DOHH2 (cell line): ENCODE measurements around the gene HIVEP2.

Source experiments
- H3F3A ChIP-seq: fragments of 200-600 bp; sonication (generic), shearing (Covaris generic); 2 replicates; pipeline ENCODE4 v1.6.0; 2016; ENCODE audit warnings: antibody characterized with exemption, mild to moderate bottlenecking; ENCODE audit not compliant: control insufficient read depth, insufficient read depth
- H3K27ac ChIP-seq: fragments of 200-600 bp; sonication (generic); 2 replicates; pipeline ENCODE4 v1.5.1; 2014; ENCODE audit warnings: low read depth, mild to moderate bottlenecking, low read length, moderate library complexity
- H3K27me3 ChIP-seq: fragments of 200-600 bp; sonication (generic); 2 replicates; pipeline ENCODE4 v1.6.1; 2014; ENCODE audit warnings: mild to moderate bottlenecking, low read length, mixed read lengths; ENCODE audit not compliant: control insufficient read depth
- H3K36me3 ChIP-seq: fragments of 200-600 bp; sonication (generic); 2 replicates; pipeline ENCODE4 v1.6.1; 2014; ENCODE audit warnings: mild to moderate bottlenecking, low read length, moderate library complexity, mixed read lengths; ENCODE audit not compliant: control insufficient read depth
- H3K4me1 ChIP-seq: fragments of 200-600 bp; sonication (generic); 2 replicates; pipeline ENCODE4 v1.6.1; 2014; ENCODE audit warnings: mild to moderate bottlenecking, low read length, mixed read lengths; ENCODE audit not compliant: control insufficient read depth
- H3K4me2 ChIP-seq: fragments of 200-600 bp; sonication (generic); 2 replicates; pipeline ENCODE4 v1.6.0; 2014; ENCODE audit warnings: mild to moderate bottlenecking, low read length, moderate library complexity
- H3K4me3 ChIP-seq: fragments of 200-600 bp; sonication (generic); 2 replicates; pipeline ENCODE4 v1.5.1; 2014; ENCODE audit warnings: mild to moderate bottlenecking, low read length, mixed read lengths
- H3K79me2 ChIP-seq: fragments of 200-600 bp; sonication (generic); 2 replicates; pipeline ENCODE4 v1.6.1; 2014; ENCODE audit warnings: mild to moderate bottlenecking, low read length, mixed read lengths; ENCODE audit not compliant: control insufficient read depth
- H3K9me2 ChIP-seq: fragments of 200-600 bp; sonication (generic); replicated peaks from 2 replicates; pipeline ENCODE4 v1.6.1; 2014; ENCODE audit warnings: mild to moderate bottlenecking, low read length, mixed read lengths; ENCODE audit not compliant: control insufficient read depth
- H3K9me3 ChIP-seq: fragments of 200-600 bp; sonication (generic); 2 replicates; pipeline ENCODE4 v1.6.1; 2014; ENCODE audit warnings: antibody characterized with exemption, low read length, mixed read lengths; ENCODE audit not compliant: control insufficient read depth, insufficient read depth
- H4K20me1 ChIP-seq: fragments of 200-600 bp; sonication (generic); 2 replicates; pipeline ENCODE4 v1.6.0; 2014; ENCODE audit warnings: low read depth, mild to moderate bottlenecking, antibody characterized with exemption, low read length, moderate library complexity; ENCODE audit not compliant: control insufficient read depth, insufficient read depth
- EZH2phosphoT487 ChIP-seq: fragments of 200-600 bp; sonication (generic); IDR thresholded peaks from 2 replicates; pipeline ENCODE4 v1.6.1; 2017; ENCODE audit warnings: borderline replicate concordance, mild to moderate bottlenecking, antibody characterized with exemption, low read length, moderate library complexity, mixed read lengths
- TF ChIP-seq, protein P1 (sequence below): fragments of 200-600 bp; sonication (generic); IDR thresholded peaks from one replicate; pipeline ENCODE4 v1.5.1; 2014; ENCODE audit warnings: antibody characterized with exemption, mild to moderate bottlenecking, low read depth, low read length; ENCODE audit not compliant: poor library complexity, severe bottlenecking

HIVEP2 gene

DNA sequence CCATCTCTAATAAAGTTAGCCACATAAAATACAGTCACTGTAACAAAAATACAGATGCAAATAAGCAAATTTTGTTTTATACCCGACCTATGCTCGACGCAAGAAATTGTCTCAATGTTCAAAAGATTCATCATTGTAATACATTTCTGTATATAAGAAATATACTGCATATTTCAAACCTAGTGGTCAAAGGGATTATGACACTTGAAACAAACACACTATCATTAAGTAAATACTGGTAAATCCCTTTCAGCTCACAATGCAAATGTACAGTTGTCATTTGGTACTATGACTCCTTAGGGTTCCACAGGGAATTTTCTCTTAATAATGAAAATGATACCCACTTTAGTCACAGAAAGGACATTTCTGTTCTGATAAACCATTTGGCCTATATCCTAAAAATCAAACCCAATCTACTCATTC, 2.2 kb downstream of the HIVEP2 start:
- Histone ChIP-seq H3F3A (peaks cover 21% of the 10 kb centered on the region), H3K79me2 (peaks cover 65% of the 10 kb centered on the region), H3K27me3 (no peaks in the 10 kb centered on the region), H3K36me3 (peaks cover 6% of the 10 kb centered on the region), H3K4me3 (peak overlapping the region; percentile 94), H3K4me1 (peaks cover 64% of the 10 kb centered on the region), H3K27ac (peak overlapping the region; percentile 98), H3K4me2 (peak overlapping the region; percentile 99), H3K9me2 (no peaks in the 10 kb centered on the region), H4K20me1 (no peaks in the 10 kb centered on the region), H3K9me3 (no peaks in the 10 kb centered on the region)
- TF ChIP-seq EZH2phosphoT487, result no peak
- TF ChIP-seq, protein P1, sequence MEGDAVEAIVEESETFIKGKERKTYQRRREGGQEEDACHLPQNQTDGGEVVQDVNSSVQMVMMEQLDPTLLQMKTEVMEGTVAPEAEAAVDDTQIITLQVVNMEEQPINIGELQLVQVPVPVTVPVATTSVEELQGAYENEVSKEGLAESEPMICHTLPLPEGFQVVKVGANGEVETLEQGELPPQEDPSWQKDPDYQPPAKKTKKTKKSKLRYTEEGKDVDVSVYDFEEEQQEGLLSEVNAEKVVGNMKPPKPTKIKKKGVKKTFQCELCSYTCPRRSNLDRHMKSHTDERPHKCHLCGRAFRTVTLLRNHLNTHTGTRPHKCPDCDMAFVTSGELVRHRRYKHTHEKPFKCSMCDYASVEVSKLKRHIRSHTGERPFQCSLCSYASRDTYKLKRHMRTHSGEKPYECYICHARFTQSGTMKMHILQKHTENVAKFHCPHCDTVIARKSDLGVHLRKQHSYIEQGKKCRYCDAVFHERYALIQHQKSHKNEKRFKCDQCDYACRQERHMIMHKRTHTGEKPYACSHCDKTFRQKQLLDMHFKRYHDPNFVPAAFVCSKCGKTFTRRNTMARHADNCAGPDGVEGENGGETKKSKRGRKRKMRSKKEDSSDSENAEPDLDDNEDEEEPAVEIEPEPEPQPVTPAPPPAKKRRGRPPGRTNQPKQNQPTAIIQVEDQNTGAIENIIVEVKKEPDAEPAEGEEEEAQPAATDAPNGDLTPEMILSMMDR, result peak; percentile 48

GRCh38 chr6:142942238-142942637, 2.7 kb downstream of the HIVEP2 start:
- peak overlapping the region; percentile 98 for H3K27ac ChIP-seq
- no peaks in the 10 kb centered on the region for H3K9me3 ChIP-seq
- TF ChIP-seq, protein P1, result no peak
- no peak for TF ChIP-seq EZH2phosphoT487
- no peaks in the 10 kb centered on the region for H4K20me1 ChIP-seq
- no peaks in the 10 kb centered on the region for H3K9me2 ChIP-seq
- H3K79me2 ChIP-seq, result peaks cover 71% of the 10 kb centered on the region
- H3K4me1 ChIP-seq, result peaks cover 63% of the 10 kb centered on the region
- no peaks in the 10 kb centered on the region for H3K27me3 ChIP-seq
- H3K4me2 ChIP-seq, result peak overlapping the region; percentile 99
- H3K4me3 ChIP-seq, result peak overlapping the region; percentile 94
- peaks cover 8% of the 10 kb centered on the region for H3K36me3 ChIP-seq
- peaks cover 16% of the 10 kb centered on the region for H3F3A ChIP-seq

GRCh38 chr6:142941018-142941417, 4.0 kb downstream of the HIVEP2 start:
- no peaks in the 10 kb centered on the region for H3K27me3 ChIP-seq
- no peak overlapping the region for H3K4me2 ChIP-seq
- peaks cover 2% of the 10 kb centered on the region; the same call in 1 of the 2 replicates for H3K9me3 ChIP-seq
- H3K4me1 ChIP-seq, result peaks cover 68% of the 10 kb centered on the region
- no peaks in the 10 kb centered on the region for H4K20me1 ChIP-seq
- peaks cover 18% of the 10 kb centered on the region for H3F3A ChIP-seq
- peaks cover 83% of the 10 kb centered on the region for H3K79me2 ChIP-seq
- TF ChIP-seq, protein P1, result no peak
- TF ChIP-seq EZH2phosphoT487, result no peak
- no peak overlapping the region for H3K27ac ChIP-seq
- H3K4me3 ChIP-seq, result no peak overlapping the region
- H3K9me2 ChIP-seq, result no peaks in the 10 kb centered on the region
- peaks cover 15% of the 10 kb centered on the region for H3K36me3 ChIP-seq
